Heart right ventricle (tissue), 16 donors: Measurements from ENCODE around the gene SLC16A13. TPM values are rescaled to one million over a fixed set of nuclear protein-coding genes. Genes with fewer than 3 reads are reported as not detected.
"Not testable (repeated sequence)": the region's sequence is repeated elsewhere in the genome, so short reads cannot be mapped to it uniquely, and the experiment has no call there.

Source experiments
- ATAC-seq, 8 donors: fragments of 200-7000 bp; cut with Tn5 transposase; one replicate each; pipeline ENCODE4 v1.9.1; 2020; ENCODE audit warnings: mild to moderate bottlenecking in 8 of 8, moderate library complexity in 8 of 8, moderate number of reproducible peaks in 1 of 8
- DNase-seq, 2 donors: peaks; one replicate each; pipeline ENCODE4 v3.0.0-alpha.2; 2020
- H3K27ac ChIP-seq, 10 donors: fragments of 200-600 bp; sonication (generic) in 2 of 10; one replicate each; pipeline versions ENCODE4 v1.5.0 to v1.8.0; 2020 to 2022; ENCODE audit warnings: mild to moderate bottlenecking in 3 of 10
- H3K27me3 ChIP-seq, 7 donors: fragments of 200-600 bp; one replicate each; pipeline ENCODE4 v1.8.0; 2021 to 2022; ENCODE audit warnings: mild to moderate bottlenecking in 2 of 7
- H3K36me3 ChIP-seq, 9 donors: fragments of 200-600 bp; sonication (generic) in 1 of 9; one replicate each; pipeline versions ENCODE4 v1.5.0 to v1.8.0; 2020 to 2022; ENCODE audit warnings: mild to moderate bottlenecking in 2 of 9
- H3K4me1 ChIP-seq, 9 donors: fragments of 200-600 bp; sonication (generic) in 1 of 9; one replicate each; pipeline versions ENCODE4 v1.5.0 to v1.8.0; 2020 to 2022; ENCODE audit warnings: mild to moderate bottlenecking in 4 of 9
- H3K4me3 ChIP-seq, 10 donors: fragments of 200-600 bp; sonication (generic) in 2 of 10; one replicate each; pipeline versions ENCODE4 v1.5.0 to v1.8.0; 2020 to 2022; ENCODE audit warnings: mild to moderate bottlenecking in 7 of 10, moderate library complexity in 2 of 10
- H3K9me3 ChIP-seq, 11 donors: fragments of 200-600 bp in 10 of 11; sonication (generic) in 2 of 11; one replicate each; pipeline versions ENCODE4 v1.5.0 to v1.8.0; 2013 to 2022; ENCODE audit warnings: mild to moderate bottlenecking in 2 of 11, control low read depth in 1 of 11, moderate library complexity in 1 of 11
- WGBS, 2 donors: extraction: QIAGEN DNeasy Blood & Tissue Kit; methylation state at CpG; one replicate each; pipeline ENCODE4 v1.1.7; 2013; ENCODE audit warnings: inconsistent platforms in 1 of 2; 5-methylcytosine and 5-hydroxymethylcytosine counted together
- intact Hi-C, 10 donors: fragments of 100-400 bp; cut with DNase I; formaldehyde crosslinking; loops; one replicate each; pipeline versions ENCODE4 v1.11.1 to v1.14.2; 2022
- polyA plus RNA-seq, 2 donors: library from polyadenylated mRNA; stranded (reverse); fragments of 200-250 nt; gene quantifications; one replicate each; pipeline ENCODE4 v1.2.3, GENCODE V29; 2013
- total RNA-seq, 10 donors: library from RNA; stranded (reverse); fragmentation: NEBNext Ultra II Directional in 3 of 10; extraction: Animal tissue kit (Norgen Biotek cat#: 25700) in 3 of 10; gene quantifications; one replicate each; pipeline versions ENCODE4 v1.2.1 to v1.2.4, GENCODE V29; 2021 to 2023
- TF ChIP-seq, protein P1 (sequence below), 9 donors: fragments of 200-600 bp; sonication (generic) in 2 of 9; IDR thresholded peaks; one replicate each; pipeline versions ENCODE4 v1.5.0 to v1.8.0; 2021 to 2022; ENCODE audit warnings: antibody characterized with exemption in 9 of 9, mild to moderate bottlenecking in 5 of 9, moderate library complexity in 1 of 9
- donor health status: Arrhythmogenic right ventricular cardiomyopathy.
- donor health status: ischemic (EF 13 %, LVEDD 7.1; RV severe dilation, severe dysfunction).
- donor health status: healthy with polysubstance abuse.
- donor health status: DM: no; HTN: yes; CAD: no.
- donor health status: DM: no; HTN: no; CAD: no.
- donor health status: ischemic (EF 25% LVEDD 6.9; RV normal size, moderate dysfunction).
- donor health status: ischemic (EF 25% LVEDD 5.7; RV mildly dilated, moderate dysfunction).
- donor health status: healthy.
- donor health status: DM: yes; HTN: yes; CAD: no.
- donor health status: Ischemic cardiomyopathy.
- donor health status: ischemic (EF 35%, LVEDD 5.7; RV mildly dilated, moderate dysfunction).
- donor health status: nonischemic (EF 11% LVEDD 7.7; RV severe dilation, severe dysfunction).
- donor health status: DM: yes; HTN: yes; CAD: no.
- donor health status: PGD.
- donor health status: ischemic (EF 29% LVEDD 5.4; RV normal size, mild dysfunction).
- donor health status: nonischemic (EF 23%, LVEDD 6.1; RV moderate dilation, normal function).

SLC16A13 gene
- total and polyA plus RNA-seq, 12 donors: 0.70 to 2.1 (median 1.5) TPM

DNA sequence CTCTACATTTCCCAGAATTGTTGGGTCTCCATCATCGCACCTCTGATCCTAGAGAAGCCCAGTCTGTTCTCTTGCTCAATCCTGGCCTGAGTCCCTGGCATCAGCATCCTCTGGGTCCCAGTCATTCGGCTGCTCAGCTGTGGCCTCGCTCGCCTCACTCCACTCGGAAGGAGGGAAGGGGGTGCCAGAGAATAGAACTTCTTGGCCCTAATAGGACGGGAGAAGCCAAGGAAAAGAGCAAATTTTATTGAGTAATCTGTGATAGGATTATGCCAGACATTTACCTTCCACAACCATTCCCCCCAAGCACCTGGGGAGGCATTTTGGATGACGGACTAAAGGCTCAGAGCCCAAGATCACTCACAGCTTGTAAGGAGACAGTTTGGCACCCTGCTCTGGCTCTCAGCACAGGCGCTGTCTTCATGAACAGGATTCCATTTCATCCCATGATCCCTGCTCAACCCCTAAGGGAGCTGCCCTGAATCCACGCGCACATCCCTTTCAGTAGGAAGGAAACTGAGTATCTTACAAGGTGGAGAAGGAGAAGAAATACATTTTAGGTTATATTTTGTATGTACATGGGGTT lies 44.7 kb downstream of the SLC16A13 start:
- Histone ChIP-seq H3K9me3 (no peaks in the 10 kb centered on the region), H3K4me3 (no peak overlapping the region), H3K27me3 (peaks cover 0 to 5% (median 0%) of the 10 kb centered on the region in 7 donors), H3K36me3 (no peaks in the 10 kb centered on the region), H3K4me1 (peaks cover 0 to 42% (median 0%) of the 10 kb centered on the region in 9 donors), H3K27ac (peak overlapping the region in 6 of 10 donors; percentile 4 to 79 (median 48))
- ATAC-seq (peak in 7 of 8 donors; percentile 41 to 86 (median 78)), DNase-seq (peak; percentile 36 to 39)
- intact Hi-C loops: loop anchor here in 1 of 10 donors (5.0 kb wide), 1 partner anchor 42 kb away; no protein-coding TSS in a partner anchor
- TF ChIP-seq, protein P1, sequence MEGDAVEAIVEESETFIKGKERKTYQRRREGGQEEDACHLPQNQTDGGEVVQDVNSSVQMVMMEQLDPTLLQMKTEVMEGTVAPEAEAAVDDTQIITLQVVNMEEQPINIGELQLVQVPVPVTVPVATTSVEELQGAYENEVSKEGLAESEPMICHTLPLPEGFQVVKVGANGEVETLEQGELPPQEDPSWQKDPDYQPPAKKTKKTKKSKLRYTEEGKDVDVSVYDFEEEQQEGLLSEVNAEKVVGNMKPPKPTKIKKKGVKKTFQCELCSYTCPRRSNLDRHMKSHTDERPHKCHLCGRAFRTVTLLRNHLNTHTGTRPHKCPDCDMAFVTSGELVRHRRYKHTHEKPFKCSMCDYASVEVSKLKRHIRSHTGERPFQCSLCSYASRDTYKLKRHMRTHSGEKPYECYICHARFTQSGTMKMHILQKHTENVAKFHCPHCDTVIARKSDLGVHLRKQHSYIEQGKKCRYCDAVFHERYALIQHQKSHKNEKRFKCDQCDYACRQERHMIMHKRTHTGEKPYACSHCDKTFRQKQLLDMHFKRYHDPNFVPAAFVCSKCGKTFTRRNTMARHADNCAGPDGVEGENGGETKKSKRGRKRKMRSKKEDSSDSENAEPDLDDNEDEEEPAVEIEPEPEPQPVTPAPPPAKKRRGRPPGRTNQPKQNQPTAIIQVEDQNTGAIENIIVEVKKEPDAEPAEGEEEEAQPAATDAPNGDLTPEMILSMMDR (IDR thresholded peaks at IDR 0.05): no peak
- 52 to 60% methylated on average over 10 of the region's 10 CpGs for WGBS, 2 donors

DNA sequence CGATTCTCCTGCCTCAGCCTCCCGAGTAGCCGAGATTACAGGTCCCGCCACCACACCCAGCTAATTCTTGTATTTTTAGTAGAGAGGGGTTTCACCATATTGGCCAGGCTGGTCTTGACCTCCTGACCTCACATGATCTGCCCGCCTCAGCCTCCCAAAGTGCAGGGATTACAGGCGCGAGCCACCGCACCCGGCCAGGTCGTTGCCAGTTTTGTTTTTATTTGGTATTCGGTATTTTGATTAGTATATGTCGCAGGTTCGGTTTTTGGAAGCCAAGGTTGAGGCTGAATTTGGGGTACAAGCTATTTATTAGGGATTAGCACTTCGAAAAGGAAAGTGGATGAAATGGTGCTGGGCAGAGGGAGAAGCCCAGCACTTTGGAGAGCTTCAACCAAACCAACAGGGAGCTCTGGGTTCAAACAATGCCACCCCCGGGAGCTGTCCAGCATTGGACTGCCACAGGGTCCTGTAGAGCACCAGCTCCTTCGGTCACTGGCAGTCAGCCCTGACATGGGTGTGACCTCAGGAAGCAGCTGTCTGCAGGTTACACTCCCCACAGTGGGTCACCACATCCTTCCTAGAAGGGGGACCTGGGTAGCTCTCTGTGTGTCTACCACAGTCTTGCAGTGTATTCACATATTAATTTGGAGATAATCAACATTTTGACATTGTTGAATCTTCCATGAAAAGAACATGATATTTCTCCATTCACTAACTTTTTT lies 45.7 kb downstream of the SLC16A13 start:
- TF ChIP-seq, protein P1 (IDR thresholded peaks at IDR 0.05): no peak
- Histone ChIP-seq H3K4me1 (peaks cover 0 to 42% (median 0%) of the 10 kb centered on the region in 9 donors), H3K9me3 (no peaks in the 10 kb centered on the region), H3K36me3 (no peaks in the 10 kb centered on the region), H3K4me3 (no peak overlapping the region), H3K27ac (no peak overlapping the region), H3K27me3 (peaks cover 0 to 8% (median 0%) of the 10 kb centered on the region in 7 donors)
- WGBS, 2 donors: 81 to 86% methylated on average over 16 of the region's 16 CpGs
- DNase-seq: no peak
- intact Hi-C loops: loop anchor here in 1 of 10 donors (5.0 kb wide), 1 partner anchor 41 kb away; no protein-coding TSS in a partner anchor
- ATAC-seq: no peak

DNA sequence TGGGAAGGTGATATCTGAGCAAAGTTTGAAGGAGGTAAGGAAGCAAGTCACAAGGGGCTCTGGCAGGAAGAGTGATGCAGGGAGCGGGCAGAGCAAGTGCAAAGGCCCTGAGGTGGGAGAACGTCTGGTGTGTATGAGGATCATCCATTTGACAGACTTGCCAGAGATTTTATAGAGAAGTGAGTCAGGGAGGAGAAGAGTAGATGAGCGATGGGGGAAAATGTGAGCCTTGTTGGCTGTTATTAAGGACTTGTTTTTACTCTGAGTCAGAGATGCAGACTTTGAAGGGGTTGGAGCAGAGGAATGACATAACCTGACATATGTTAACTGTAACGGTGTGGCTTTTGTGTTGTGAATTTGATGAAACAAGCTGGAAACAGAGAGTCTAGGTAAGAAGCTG lies 47.8 kb downstream of the SLC16A13 start:
- DNase-seq (no peak), ATAC-seq (no peak)
- no peaks in the 10 kb centered on the region for H3K36me3 ChIP-seq
- peaks cover 0 to 13% (median 0%) of the 10 kb centered on the region in 7 donors for H3K27me3 ChIP-seq
- 83 to 85% methylated on average over 4 of the region's 4 CpGs for whole genome bisulfite sequencing, 2 donors
- no peaks in the 10 kb centered on the region for H3K9me3 ChIP-seq
- H3K4me1 ChIP-seq: peaks cover 0 to 42% (median 0%) of the 10 kb centered on the region in 9 donors
- peak overlapping the region in 1 of 10 donors; percentile 77 for H3K27ac ChIP-seq
- TF ChIP-seq, protein P1 (IDR thresholded peaks at IDR 0.05): no peak
- intact Hi-C loops: loop anchor here in 1 of 10 donors (5.0 kb wide), 1 partner anchor 39 kb away; no protein-coding TSS in a partner anchor
- H3K4me3 ChIP-seq: no peak overlapping the region

DNA sequence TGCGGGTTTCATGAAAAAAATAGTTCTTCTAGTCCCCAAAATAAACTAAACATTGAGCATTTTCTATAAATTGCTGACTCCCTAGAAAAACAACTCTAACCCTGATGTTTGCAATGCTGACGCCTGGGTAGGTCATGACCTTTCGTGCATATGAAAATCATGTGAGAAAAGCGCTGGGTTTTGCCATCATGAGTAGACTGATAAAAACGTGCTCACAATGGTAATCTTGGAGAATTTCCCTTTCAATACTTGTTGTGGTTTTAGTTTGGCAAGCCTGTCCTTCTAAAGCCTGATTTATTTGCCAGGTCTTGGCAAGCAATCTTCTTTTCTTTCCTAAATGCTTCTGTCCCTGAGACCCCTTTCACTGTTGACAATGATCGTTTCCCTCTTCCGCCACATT lies 48.3 kb downstream of the SLC16A13 start:
- WGBS, 2 donors: 36 to 49% methylated on average over 7 of the region's 7 CpGs
- Histone ChIP-seq H3K9me3 (no peaks in the 10 kb centered on the region), H3K36me3 (no peaks in the 10 kb centered on the region), H3K27ac (peak overlapping the region in 1 of 10 donors; percentile 77), H3K4me3 (no peak overlapping the region), H3K4me1 (peaks cover 0 to 42% (median 0%) of the 10 kb centered on the region in 9 donors), H3K27me3 (peaks cover 0 to 18% (median 3%) of the 10 kb centered on the region in 7 donors)
- TF ChIP-seq, protein P1 (IDR thresholded peaks at IDR 0.05): no peak
- ATAC-seq (peak in 1 of 8 donors; percentile 9), DNase-seq (no peak)
- intact Hi-C loops: loop anchor here in 1 of 10 donors (5.0 kb wide), 1 partner anchor 38 kb away; no protein-coding TSS in a partner anchor

DNA sequence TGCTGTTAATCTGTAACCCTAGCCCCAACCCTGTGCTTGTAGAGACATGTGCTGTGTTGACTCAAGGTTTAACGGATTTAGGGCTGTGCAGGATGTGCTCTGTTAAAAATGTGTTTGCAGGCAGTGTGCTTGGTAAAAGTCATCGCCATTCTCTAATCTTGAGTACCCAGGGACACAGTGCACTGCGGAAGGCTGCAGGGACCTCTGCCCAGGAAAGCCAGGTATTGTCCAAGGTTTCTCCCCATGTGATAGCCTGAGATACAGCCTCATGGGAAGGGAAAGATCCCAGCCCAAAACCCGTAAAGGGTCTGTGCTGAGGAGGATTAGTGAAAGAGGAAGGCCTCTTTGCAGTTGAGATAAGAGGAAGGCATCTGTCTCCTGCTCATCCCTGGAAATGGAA lies 52.6 kb downstream of the SLC16A13 start:
- ATAC-seq, DNase-seq, H3K9me3 ChIP-seq, intact Hi-C loops, H3K4me3 ChIP-seq, H3K27ac ChIP-seq, H3K36me3 ChIP-seq: not testable (repeated sequence)
- WGBS, 2 donors: 49% methylated on average over 4 of the region's 4 CpGs
- Histone ChIP-seq H3K4me1 (peaks cover 0 to 24% (median 0%) of the 10 kb centered on the region in 9 donors), H3K27me3 (peaks cover 0 to 46% (median 23%) of the 10 kb centered on the region in 7 donors)

GRCh38 chr17:7089570-7089969 lies 53.8 kb downstream of the SLC16A13 start:
- intact Hi-C loops, H3K36me3 ChIP-seq, H3K27ac ChIP-seq, H3K4me3 ChIP-seq, DNase-seq, ATAC-seq, H3K9me3 ChIP-seq: not testable (repeated sequence)
- Histone ChIP-seq H3K4me1 (peaks cover 0 to 16% (median 0%) of the 10 kb centered on the region in 9 donors), H3K27me3 (peaks cover 0 to 46% (median 24%) of the 10 kb centered on the region in 7 donors)
- WGBS, 2 donors: 93 to 95% methylated on average over 6 of the region's 6 CpGs
